Activated CD8-positive, alpha-beta memory T cell treated with anti-CD3 and anti-CD28 coated beads, Interleukin-2, amount 10 ng/mL, durations not matched to agents 7 days and 5 days (primary cell): ENCODE results near the gene PEX14. TPM values are rescaled to one million over a fixed set of nuclear protein-coding genes. Genes with fewer than 3 reads are reported as not detected.
A peak's percentile ranks its signal among the peaks of the same experiment; 100 is the strongest.
"Not testable (repeated sequence)": the region's sequence is repeated elsewhere in the genome, so short reads cannot be mapped to it uniquely, and the experiment has no call there.

ENCODE experiments used
- ATAC-seq: fragments of 150-1000 bp; cut with Tn5 transposase; one replicate; pipeline ENCODE4 v1.10.0; 2021; ENCODE audit warnings: moderate library complexity
- CTCF ChIA-PET: fragments of 350-600 bp; sonication (Branson Sonifier 250); formaldehyde crosslinking; loops from one replicate; lab custom pipeline; 2021; ENCODE audit warnings: antibody characterized with exemption; lab: Charles Lee
- DNase-seq: peaks from one replicate; pipeline ENCODE4 v3.0.0-alpha.2; 2020
- H3K27ac Mint-ChIP-seq: one replicate; pipeline ENCODE4 v1.8.0; 2021; ENCODE audit warnings: mild to moderate bottlenecking, mixed read lengths
- H3K27me3 Mint-ChIP-seq: one replicate; pipeline ENCODE4 v1.8.0; 2021; ENCODE audit warnings: mixed read lengths
- H3K36me3 Mint-ChIP-seq: one replicate; pipeline ENCODE4 v1.8.0; 2021; ENCODE audit warnings: mild to moderate bottlenecking, mixed read lengths
- H3K4me1 Mint-ChIP-seq: one replicate; pipeline ENCODE4 v1.8.0; 2021; ENCODE audit warnings: mixed read lengths
- H3K4me3 Mint-ChIP-seq: one replicate; pipeline ENCODE4 v1.8.0; 2021; ENCODE audit warnings: mild to moderate bottlenecking, moderate library complexity, mixed read lengths
- H3K9me3 Mint-ChIP-seq: one replicate; pipeline ENCODE4 v1.8.0; 2022; ENCODE audit warnings: low read depth, mixed read lengths
- total RNA-seq, 2 experiments: library from RNA; stranded (reverse); gene quantifications; one replicate each; pipeline ENCODE4 v1.2.3, GENCODE V29; 2021

Gene PEX14
- total RNA-seq, 2 experiments from 2014 or later, result 24.4 to 27.5 TPM

DNA sequence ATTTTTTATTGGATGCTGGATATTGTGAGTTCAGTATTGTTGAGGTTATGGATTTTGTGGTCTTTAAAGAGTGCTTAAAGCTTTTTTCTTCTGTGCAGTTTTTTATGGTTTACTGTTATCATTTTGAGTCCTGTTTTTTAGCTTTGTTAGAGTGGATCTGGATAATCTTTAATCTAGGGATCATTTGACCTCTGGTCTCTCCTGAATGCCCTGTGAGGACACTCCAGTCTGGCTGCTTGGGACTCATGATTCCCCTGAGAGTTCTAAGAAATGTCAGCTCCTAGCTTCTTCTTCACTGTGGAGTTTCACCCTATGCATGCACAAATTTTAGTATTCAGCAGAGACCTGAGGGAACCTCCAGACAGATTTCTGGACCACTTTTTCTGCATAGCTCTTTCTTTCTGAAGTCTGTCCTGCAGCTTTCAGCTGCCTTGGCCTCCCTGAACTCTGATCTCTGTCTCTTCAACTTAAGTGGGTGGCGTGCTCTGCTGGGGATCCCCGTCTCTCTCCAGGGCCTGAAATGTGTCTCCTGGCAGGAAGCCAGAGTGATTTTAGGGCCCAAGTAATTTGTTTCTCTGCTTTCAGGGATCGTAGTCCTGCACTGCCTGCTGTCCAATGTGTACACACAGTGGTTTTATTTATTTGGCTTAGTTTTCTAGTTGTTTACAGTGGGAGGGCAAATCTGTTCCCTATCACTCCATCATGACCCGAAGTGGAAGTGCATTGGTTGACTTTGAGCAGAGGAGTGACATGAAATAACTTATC is 14.7 kb downstream of the PEX14 start:
- H3K9me3 Mint-ChIP-seq, result no peaks in the 10 kb centered on the region
- DNase-seq (no peak), ATAC-seq (no peak)
- CTCF ChIA-PET, result interaction anchor here (1.2 to 10.9 kb wide), 3 partner anchors 18 to 279 kb away, joined by 3 to 219 read pairs (median 4); partner anchors contain the start of genes CENPS and KIF1B
- peaks cover 14% of the 10 kb centered on the region for H3K4me1 Mint-ChIP-seq
- H3K36me3 Mint-ChIP-seq, result peaks cover 10% of the 10 kb centered on the region
- H3K4me3 Mint-ChIP-seq, result no peak overlapping the region
- H3K27me3 Mint-ChIP-seq, result no peaks in the 10 kb centered on the region
- H3K27ac Mint-ChIP-seq, result peak overlapping the region; percentile 42

DNA sequence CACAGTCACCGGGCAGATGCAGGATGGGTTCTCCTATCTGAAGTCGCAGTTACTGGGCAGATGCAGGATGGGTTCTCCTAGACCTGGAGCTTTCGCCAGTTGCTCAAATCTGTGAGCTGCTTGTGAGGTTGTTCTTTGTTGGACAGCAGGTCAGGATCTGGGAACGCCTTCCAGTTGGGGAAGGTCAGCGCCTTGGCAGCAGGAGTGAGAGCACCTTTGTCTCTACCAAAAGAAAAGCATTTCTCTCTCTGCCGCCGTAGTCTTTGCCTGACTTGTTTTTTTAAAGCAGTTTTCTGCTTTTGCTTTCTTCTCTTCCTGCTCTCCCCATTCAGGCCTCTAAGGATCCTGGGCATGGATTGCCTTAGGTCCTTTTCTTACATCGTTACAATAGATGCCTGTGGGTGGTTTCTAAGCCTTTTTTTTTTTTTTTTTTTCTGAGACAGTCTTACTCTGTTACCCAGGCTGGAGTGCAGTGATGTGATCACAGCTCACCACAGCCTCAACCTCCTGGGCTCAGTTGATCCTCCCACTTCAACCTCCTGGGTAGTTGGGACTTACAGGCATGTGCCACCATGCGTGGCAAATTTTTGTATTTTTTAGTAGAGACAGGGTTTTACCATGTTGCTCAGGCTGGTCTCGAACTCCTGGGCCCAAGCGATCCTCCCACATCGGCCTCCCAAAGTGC is 15.7 kb downstream of the PEX14 start:
- CTCF ChIA-PET, result interaction anchor here (1.5 to 10.9 kb wide), 4 partner anchors 17 to 377 kb away, joined by 3 to 219 read pairs (median 36); partner anchors contain the start of genes CENPS and KIF1B
- Mint-ChIP-seq H3K27me3 (no peaks in the 10 kb centered on the region), H3K4me3 (no peak overlapping the region), H3K27ac (no peak overlapping the region), H3K9me3 (no peaks in the 10 kb centered on the region), H3K4me1 (peaks cover 21% of the 10 kb centered on the region), H3K36me3 (peaks cover 9% of the 10 kb centered on the region)
- DNase-seq (no peak), ATAC-seq (no peak)

DNA sequence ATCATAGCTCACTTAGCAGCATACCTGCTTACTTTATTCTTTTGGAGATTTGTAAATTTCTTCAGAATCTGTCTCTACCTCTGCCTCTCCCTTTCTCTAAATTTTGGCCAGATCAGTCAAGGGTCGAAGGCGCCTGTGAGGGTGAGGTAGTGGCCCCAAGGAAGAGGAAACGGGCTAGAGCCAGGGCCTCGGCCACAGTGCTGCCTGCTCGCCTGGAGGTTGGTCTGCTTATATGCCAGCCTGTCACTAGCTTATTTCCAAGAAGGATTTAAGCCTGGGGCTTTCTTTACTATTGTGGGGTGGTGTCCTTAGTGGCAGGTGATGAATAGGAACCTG is 19.6 kb downstream of the PEX14 start:
- peak overlapping the region; percentile 97 for H3K27ac Mint-ChIP-seq
- H3K4me3 Mint-ChIP-seq, result no peak overlapping the region
- H3K4me1 Mint-ChIP-seq, result peaks cover 54% of the 10 kb centered on the region
- ATAC-seq (no peak), DNase-seq (no peak)
- H3K27me3 Mint-ChIP-seq, result no peaks in the 10 kb centered on the region
- H3K36me3 Mint-ChIP-seq, result peaks cover 7% of the 10 kb centered on the region
- no peaks in the 10 kb centered on the region for H3K9me3 Mint-ChIP-seq
- CTCF ChIA-PET, result interaction anchor here (0.6 to 10.9 kb wide), 36 partner anchors 8 to 905 kb away, joined by 3 to 235 read pairs (median 5); partner anchors contain the start of genes CENPS, CORT, DFFA and KIF1B

DNA sequence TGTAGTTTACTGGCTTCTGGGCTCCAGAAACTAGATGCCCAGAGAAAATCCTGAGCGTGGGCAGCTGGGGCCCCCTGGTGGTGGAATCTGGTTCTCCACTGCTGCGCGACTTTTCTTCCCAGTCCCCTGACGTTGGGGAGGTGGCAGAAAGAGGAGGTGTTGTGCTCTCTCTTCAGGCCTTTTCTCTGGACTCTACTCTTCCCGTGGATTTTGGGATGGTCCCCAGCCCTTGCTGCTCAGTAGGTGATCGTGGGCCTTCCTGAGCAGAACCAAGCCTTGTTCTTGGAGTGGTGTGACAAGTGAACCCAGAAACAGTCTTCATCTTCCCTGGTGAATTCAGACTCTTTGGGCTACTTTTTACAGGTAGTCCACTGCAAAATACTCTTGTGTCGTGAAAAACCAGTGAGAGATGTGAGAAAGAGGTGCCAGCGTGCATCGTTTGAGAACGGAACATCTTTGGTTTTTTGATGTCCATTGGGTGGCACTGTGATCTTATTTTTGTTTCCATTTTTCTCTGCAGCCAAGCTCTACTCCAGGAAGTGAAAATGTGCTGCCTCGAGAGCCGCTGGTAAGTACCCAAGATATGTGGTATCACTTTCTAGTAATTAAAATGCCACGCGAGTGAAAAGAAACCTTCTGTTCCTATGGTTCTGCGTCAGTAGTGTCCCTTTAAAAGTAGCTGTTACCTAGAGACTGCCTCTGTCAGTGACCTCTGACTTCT is 20.2 kb downstream of the PEX14 start:
- Mint-ChIP-seq H3K27me3 (no peaks in the 10 kb centered on the region), H3K4me3 (peak overlapping the region; percentile 77), H3K27ac (peak overlapping the region; percentile 97), H3K36me3 (peaks cover 7% of the 10 kb centered on the region), H3K9me3 (no peaks in the 10 kb centered on the region), H3K4me1 (peaks cover 54% of the 10 kb centered on the region)
- CTCF ChIA-PET, result interaction anchor here (0.6 to 10.9 kb wide), 51 partner anchors 9 to 905 kb away, joined by 3 to 235 read pairs (median 4); partner anchors contain the start of genes CENPS, CORT, DFFA and KIF1B
- ATAC-seq (peak; percentile 81), DNase-seq (peak; percentile 89)

DNA sequence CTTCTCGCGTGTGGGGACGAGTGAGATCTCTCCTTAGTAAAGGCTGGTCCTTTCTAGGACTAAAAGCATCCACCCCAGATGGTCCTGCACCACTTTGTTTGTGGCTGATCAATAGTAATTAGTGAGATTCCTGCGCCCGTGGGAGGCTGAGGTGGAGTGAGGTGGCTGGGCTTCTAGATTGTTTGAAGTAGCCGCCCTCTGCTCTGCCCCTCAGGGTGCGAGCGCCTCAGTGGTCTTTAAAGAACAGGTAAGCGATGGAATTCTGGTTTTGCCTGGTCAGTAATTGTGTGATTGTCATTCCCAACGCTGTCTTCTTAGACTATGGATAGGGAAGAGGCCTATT is 20.7 kb downstream of the PEX14 start:
- CTCF ChIA-PET, result interaction anchor here (0.7 to 10.9 kb wide), 36 partner anchors 9 to 544 kb away, joined by 3 to 235 read pairs (median 5); partner anchors contain the start of genes CENPS, DFFA, PEX14 and PGD
- no peak for DNase-seq
- Mint-ChIP-seq H3K4me1 (peaks cover 54% of the 10 kb centered on the region), H3K9me3 (no peaks in the 10 kb centered on the region), H3K4me3 (peak overlapping the region; percentile 77), H3K27me3 (no peaks in the 10 kb centered on the region), H3K36me3 (peaks cover 7% of the 10 kb centered on the region), H3K27ac (peak overlapping the region; percentile 97)
- ATAC-seq, result no peak

DNA sequence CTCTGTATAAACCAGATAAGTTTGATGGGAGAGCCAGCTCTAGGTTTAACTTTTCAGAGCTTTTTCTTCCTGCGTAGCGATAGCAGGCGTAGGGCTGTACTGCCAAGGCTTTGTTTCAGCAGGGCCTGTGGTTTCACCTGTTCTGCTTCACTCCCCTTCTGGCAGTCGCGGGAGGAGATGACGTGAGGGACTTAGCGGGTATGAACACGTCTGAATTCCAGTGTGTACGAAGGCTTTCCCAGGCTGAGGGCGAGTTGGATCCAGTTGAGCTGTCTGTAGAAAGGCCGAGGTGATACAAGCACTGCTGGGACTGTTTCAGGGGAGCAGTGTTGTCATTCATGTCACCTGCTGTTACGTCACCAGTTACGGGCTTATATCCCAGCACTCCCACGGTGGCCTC is 21.2 kb downstream of the PEX14 start:
- DNase-seq (peak; percentile 52), ATAC-seq (no peak)
- no peaks in the 10 kb centered on the region for H3K9me3 Mint-ChIP-seq
- CTCF ChIA-PET, result interaction anchor here (1.1 to 10.9 kb wide), 11 partner anchors 13 to 444 kb away, joined by 3 to 235 read pairs (median 6); partner anchors contain the start of genes CENPS and PGD
- H3K4me3 Mint-ChIP-seq, result peak overlapping the region; percentile 77
- peaks cover 54% of the 10 kb centered on the region for H3K4me1 Mint-ChIP-seq
- peak overlapping the region; percentile 97 for H3K27ac Mint-ChIP-seq
- no peaks in the 10 kb centered on the region for H3K27me3 Mint-ChIP-seq
- H3K36me3 Mint-ChIP-seq, result peaks cover 7% of the 10 kb centered on the region

DNA sequence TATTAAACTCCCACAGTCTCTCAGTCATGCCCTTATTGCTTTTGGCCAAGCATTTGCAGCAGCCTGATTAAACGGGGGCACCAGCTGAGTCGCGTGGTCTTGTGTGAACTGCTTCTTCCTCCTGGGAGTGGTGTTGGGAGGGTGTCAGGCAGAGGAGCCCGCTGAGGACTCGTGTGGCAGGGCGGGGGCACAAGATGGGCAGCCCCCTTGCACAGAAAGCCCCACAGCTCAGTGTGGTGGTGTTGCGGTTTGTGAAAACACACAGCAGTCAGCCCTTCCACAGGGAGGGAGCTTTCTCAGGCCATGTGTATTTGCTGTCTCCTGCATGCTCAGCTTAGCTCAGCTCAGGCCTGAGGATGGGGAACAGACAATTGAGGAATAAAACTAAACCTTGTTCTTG is 22.4 kb downstream of the PEX14 start:
- peak; percentile 58 for DNase-seq
- Mint-ChIP-seq H3K4me3 (peak overlapping the region; percentile 13), H3K27ac (peak overlapping the region; percentile 88), H3K27me3 (no peaks in the 10 kb centered on the region), H3K4me1 (peaks cover 60% of the 10 kb centered on the region), H3K9me3 (no peaks in the 10 kb centered on the region), H3K36me3 (peaks cover 7% of the 10 kb centered on the region)
- CTCF ChIA-PET, result interaction anchor here (0.7 to 10.9 kb wide), 5 partner anchors 12 to 445 kb away, joined by 5 to 235 read pairs (median 68); partner anchors contain the start of gene CENPS
- no peak for ATAC-seq

DNA sequence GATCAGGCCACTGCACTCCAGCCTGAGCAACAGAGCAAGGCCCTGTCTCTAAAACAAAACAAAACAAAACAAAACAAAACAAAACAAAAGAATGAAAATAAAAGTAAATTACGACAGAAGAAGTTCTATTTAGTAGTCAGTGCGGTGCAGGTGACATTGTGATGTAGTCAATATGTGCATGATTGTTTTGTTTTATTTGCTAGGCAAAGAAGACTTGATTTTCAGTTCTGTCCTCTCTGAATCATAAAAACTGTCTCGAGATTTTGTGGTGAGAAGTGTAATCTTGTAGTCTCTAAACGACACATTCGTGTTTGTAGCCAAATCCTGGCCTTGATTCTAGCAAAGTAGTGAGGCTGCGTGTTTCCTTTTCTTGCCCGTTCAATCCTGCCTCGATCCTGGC is 23.5 kb downstream of the PEX14 start:
- ATAC-seq, result peak; percentile 14

DNA sequence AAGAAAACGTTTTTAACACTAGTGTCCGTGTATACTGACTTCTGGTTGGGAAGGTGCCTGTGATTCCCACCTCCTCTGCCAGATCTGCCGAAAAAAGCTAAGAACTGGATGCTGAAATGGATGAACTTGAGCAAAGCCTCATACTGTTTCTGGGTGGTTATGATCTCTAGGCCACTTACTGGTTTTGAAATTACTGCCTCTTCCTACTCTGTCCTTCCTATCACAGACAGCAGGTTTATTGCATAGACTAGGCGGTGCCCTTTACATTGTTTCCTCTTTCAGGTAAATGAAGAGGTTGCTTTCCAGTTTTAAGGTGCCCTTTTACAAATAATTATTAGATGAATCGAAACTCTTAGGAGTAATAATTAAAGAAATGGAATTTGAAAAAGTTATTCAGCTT is 27.5 kb downstream of the PEX14 start:
- Mint-ChIP-seq H3K4me3 (peak overlapping the region; percentile 50), H3K27ac (peak overlapping the region; percentile 96), H3K27me3 (no peaks in the 10 kb centered on the region), H3K4me1 (peaks cover 52% of the 10 kb centered on the region), H3K36me3 (peaks cover 6% of the 10 kb centered on the region), H3K9me3 (no peaks in the 10 kb centered on the region)
- DNase-seq (no peak), ATAC-seq (peak; percentile 77)
- CTCF ChIA-PET, result interaction anchor here (0.7 to 13.6 kb wide), 6 partner anchors 6 to 1080 kb away, joined by 3 to 235 read pairs (median 4); no protein-coding TSS in a partner anchor

More for the DNA sequence above, 23.5 kb downstream of the PEX14 start:
- no peaks in the 10 kb centered on the region for H3K27me3 Mint-ChIP-seq
- peaks cover 67% of the 10 kb centered on the region for H3K4me1 Mint-ChIP-seq
- no peak for DNase-seq
- peak overlapping the region; percentile 49 for H3K4me3 Mint-ChIP-seq
- peaks cover 9% of the 10 kb centered on the region for H3K36me3 Mint-ChIP-seq
- CTCF ChIA-PET, result interaction anchor here (0.8 to 10.9 kb wide), 6 partner anchors 10 to 369 kb away, joined by 3 to 235 read pairs (median 7); partner anchors contain the start of gene CENPS
- no peaks in the 10 kb centered on the region for H3K9me3 Mint-ChIP-seq
- peak overlapping the region; percentile 88 for H3K27ac Mint-ChIP-seq

DNA sequence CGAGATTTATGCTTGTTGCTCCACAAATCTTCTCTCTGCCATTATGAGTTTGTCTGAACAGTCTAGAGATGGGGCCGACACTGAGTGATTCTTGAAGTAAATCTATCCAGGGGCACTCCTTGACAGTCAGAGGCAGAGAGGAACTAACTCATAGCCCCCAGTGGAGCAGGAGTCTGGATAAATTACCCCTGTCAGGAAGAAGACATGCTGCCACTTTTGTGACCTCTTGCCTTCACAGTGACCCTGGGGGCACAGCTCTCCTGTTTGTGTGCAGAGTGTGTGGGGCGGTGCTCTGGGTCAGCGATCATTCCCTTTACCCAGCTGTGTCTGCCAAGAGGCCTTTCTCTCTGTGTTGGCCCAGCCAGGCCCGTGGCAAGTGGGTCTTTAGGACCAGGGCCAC is 29.5 kb downstream of the PEX14 start:
- Mint-ChIP-seq H3K27me3 (no peaks in the 10 kb centered on the region), H3K9me3 (no peaks in the 10 kb centered on the region), H3K27ac (no peak overlapping the region), H3K4me1 (peaks cover 46% of the 10 kb centered on the region), H3K4me3 (no peak overlapping the region), H3K36me3 (peaks cover 6% of the 10 kb centered on the region)
- CTCF ChIA-PET, result interaction anchor here (1.2 to 13.6 kb wide), 2 partner anchors 8 to 9 kb away, joined by 3 to 235 read pairs; no protein-coding TSS in a partner anchor
- DNase-seq, result no peak
- no peak for ATAC-seq

DNA sequence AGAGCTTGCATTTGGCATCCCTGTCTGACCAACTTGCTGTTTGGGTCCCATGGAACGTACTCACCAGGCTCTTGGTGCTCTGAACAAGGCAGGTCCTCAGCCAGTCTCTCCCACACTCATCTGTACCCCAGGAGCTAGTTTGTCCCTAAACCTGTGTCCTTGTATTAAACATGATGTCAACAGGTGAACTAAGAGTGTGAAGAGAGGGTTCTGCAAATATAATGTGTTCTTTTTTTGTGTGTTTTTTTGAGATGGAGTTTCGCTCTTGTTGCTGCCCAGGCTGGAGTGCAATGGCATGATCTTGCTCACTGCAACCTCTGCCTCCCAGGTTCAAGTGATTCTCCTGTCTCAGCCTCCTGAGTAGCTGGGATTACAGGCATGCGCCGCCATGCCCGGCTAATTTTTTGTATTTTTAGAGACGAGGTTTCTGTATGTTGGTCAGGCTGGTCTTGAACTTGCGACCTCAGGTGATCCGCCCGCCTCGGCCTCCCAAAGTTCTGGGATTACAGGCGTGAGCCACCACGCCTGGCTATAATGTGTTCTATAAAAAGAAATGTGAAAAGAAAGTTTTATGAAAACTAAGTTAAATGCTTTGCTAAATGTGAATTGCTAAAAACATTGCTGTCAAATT is 31.4 kb downstream of the PEX14 start:
- not testable (repeated sequence) for DNase-seq, ATAC-seq, H3K27ac Mint-ChIP-seq, H3K36me3 Mint-ChIP-seq, H3K27me3 Mint-ChIP-seq, H3K4me3 Mint-ChIP-seq, H3K9me3 Mint-ChIP-seq
- peaks cover 57% of the 10 kb centered on the region for H3K4me1 Mint-ChIP-seq
- CTCF ChIA-PET, result interaction anchor here (0.7 to 13.6 kb wide), 11 partner anchors 10 to 436 kb away, joined by 3 to 235 read pairs (median 4); partner anchors contain the start of genes CENPS and KIF1B

DNA sequence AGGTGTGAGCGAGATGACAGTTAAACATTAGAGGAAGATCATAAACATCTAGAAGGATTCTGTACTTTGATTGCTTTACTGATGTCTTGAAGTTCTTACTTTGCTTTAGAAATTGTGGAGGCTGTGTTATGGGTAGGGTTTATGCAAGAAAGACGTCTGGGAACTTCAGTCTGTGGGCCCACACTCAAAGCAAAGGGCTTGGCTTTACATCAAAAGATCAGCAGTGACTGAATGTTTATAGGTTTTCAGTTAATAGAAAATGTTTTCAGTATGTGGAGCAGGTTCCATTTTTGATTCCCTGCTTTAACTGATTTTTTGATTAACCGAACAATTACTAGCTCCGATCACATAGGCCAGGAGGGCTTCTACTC is 31.9 kb downstream of the PEX14 start:
- ATAC-seq, result no peak
- CTCF ChIA-PET, result interaction anchor here (0.9 to 13.6 kb wide), 15 partner anchors 11 to 435 kb away, joined by 3 to 235 read pairs (median 5); partner anchors contain the start of gene CENPS
- Mint-ChIP-seq H3K27me3 (no peaks in the 10 kb centered on the region), H3K9me3 (no peaks in the 10 kb centered on the region), H3K4me3 (no peak overlapping the region), H3K4me1 (peaks cover 61% of the 10 kb centered on the region), H3K27ac (no peak overlapping the region), H3K36me3 (peaks cover 5% of the 10 kb centered on the region)
- DNase-seq, result no peak
